Effector memory CD4-positive, alpha-beta T cell (primary cell): ENCODE measurements around the gene CCDC51.

Source experiments
- DNase-seq, 3 donors: peaks; one replicate each; pipeline ENCODE4 v3.0.0-alpha.2; 2020
- H3K27ac ChIP-seq: 2 replicates; pipeline ENCODE4 v1.7.0; 2013; ENCODE audit warnings: mild to moderate bottlenecking, low read length, moderate library complexity; ENCODE audit not compliant: insufficient read depth, poor library complexity, severe bottlenecking
- H3K27me3 ChIP-seq: replicated peaks from 2 replicates; pipeline ENCODE4 v1.7.0; 2013; ENCODE audit warnings: mild to moderate bottlenecking, low read length; ENCODE audit not compliant: insufficient read depth, control insufficient read depth, poor library complexity, severe bottlenecking
- H3K36me3 ChIP-seq: 2 replicates; pipeline ENCODE4 v1.7.0; 2013; ENCODE audit warnings: mild to moderate bottlenecking, low read length, moderate library complexity; ENCODE audit not compliant: control insufficient read depth, insufficient read depth
- H3K4me1 ChIP-seq: 2 replicates; pipeline ENCODE4 v1.7.0; 2013; ENCODE audit warnings: low read length, mild to moderate bottlenecking; ENCODE audit not compliant: control insufficient read depth, insufficient read depth, poor library complexity, severe bottlenecking
- H3K4me3 ChIP-seq: 2 replicates; pipeline ENCODE4 v1.7.0; 2013; ENCODE audit warnings: low read length, low read depth, mild to moderate bottlenecking; ENCODE audit not compliant: insufficient read depth, poor library complexity, severe bottlenecking
- H3K9me3 ChIP-seq: 2 replicates; pipeline ENCODE4 v1.7.0; 2013; ENCODE audit warnings: mild to moderate bottlenecking, low read length, moderate library complexity; ENCODE audit not compliant: control insufficient read depth

CCDC51 gene

DNA sequence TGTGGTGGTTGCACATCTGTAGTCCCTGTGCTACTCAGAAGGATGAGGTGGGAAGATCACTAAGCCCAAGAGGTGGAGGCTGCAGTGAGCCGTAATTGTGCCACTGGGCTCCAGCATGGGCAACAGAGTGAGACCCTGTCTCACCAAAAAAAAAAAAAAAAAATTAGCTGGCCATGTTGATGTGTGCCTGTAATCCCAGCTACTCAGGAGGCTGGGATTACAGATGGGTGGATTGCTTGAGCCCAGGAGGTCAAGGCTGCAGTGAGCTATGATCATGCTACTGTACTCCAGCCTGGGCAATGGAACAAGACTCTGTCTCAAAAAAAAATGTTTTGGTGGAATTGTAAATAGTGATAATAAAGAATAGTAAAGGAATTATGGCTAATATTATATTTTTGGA is 16.5 kb upstream of the CCDC51 start:
- no peak overlapping the region for H3K4me3 ChIP-seq
- H3K27ac ChIP-seq: no peak overlapping the region
- no peaks in the 10 kb centered on the region for H3K27me3 ChIP-seq
- H3K9me3 ChIP-seq: no peaks in the 10 kb centered on the region
- no peak for DNase-seq
- peaks cover 35% of the 10 kb centered on the region for H3K36me3 ChIP-seq
- H3K4me1 ChIP-seq: no peaks in the 10 kb centered on the region

DNA sequence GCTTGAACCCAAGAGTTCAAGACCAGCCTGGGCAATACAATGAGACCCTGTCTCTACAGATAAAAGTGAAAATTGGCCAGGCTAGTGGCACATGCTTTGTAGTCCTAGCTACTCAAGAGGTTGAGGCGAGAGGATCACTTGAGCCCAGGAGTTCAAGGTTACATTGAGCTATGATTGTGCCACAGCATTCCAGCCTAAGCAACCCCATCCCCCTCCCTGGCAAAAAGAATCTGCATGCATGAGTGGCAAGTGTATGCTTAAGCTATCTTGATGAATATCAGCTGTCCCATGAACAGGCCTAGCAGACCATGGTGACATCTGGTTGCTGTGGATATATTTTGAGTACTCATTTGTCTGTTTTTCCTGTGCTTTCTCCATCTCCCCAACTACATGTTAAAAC is 11.4 kb upstream of the CCDC51 start:
- Histone ChIP-seq H3K27ac (no peak overlapping the region), H3K9me3 (no peaks in the 10 kb centered on the region), H3K4me3 (no peak overlapping the region), H3K4me1 (peaks cover 8% of the 10 kb centered on the region), H3K27me3 (no peaks in the 10 kb centered on the region), H3K36me3 (peaks cover 11% of the 10 kb centered on the region)
- DNase-seq: no peak

DNA sequence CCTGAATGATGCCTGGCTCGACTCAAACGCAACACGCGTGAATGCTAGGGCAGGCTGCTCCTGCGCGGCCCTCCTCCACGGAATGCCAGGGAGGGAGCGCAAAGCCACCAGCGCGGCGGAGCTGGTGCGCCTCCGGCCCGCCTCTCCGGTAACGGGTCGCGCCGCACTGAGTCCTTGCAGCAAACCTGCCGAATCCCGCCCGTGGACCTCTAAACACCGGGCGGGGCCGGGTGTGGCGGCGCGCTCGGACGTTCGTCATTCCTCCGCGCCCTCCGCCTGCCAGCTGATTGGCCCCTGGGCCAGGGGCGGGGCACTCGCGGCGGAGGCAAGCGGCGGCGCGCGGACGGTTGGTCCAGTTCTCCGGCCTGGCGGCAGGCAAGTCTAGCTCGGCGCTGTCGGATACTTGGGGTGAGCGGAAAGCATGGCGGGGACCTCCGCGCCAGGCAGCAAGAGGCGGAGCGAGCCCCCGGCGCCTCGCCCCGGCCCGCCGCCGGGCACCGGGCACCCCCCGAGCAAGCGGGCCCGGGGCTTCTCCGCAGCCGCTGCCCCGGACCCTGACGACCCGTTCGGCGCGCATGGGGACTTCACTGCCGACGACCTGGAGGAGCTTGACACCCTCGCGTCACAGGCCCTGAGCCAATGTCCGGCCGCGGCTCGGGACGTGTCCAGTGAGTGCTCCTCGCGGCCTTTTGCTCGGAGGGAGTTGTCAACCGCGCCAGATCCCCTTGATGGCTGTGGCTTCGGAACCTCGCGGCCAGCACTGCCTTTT is 6.7 kb upstream of the CCDC51 start, which contains the start of gene ATRIP:
Gene ATRIP (plus strand): TSS at position 313 of the 769 bp plus-strand sequence. CDS start 109 bp downstream, at position 422.
- peaks cover 18% of the 10 kb centered on the region for H3K4me1 ChIP-seq

GRCh38 chr3:48446043-48446424 is 6.1 kb upstream of the CCDC51 start:
- peaks cover 12% of the 10 kb centered on the region for H3K36me3 ChIP-seq
- H3K27ac ChIP-seq: peak overlapping the region; percentile 71
- peaks cover 22% of the 10 kb centered on the region for H3K4me1 ChIP-seq
- peak overlapping the region; percentile 58 for H3K4me3 ChIP-seq
- H3K9me3 ChIP-seq: no peaks in the 10 kb centered on the region
- DNase-seq: no peak
- no peaks in the 10 kb centered on the region for H3K27me3 ChIP-seq

More for the DNA sequence above, 6.7 kb upstream of the CCDC51 start, which contains the start of gene ATRIP:
- H3K9me3 ChIP-seq: no peaks in the 10 kb centered on the region
- DNase-seq: peak; percentile 78 to 87 (median 83)
- peak within 1 kb of the TSS; percentile 58 for H3K4me3 ChIP-seq
- H3K27ac ChIP-seq: peak within 1 kb of the TSS; percentile 71
- peaks cover 15% of the 10 kb centered on the region for H3K36me3 ChIP-seq
- no peaks in the 10 kb centered on the region for H3K27me3 ChIP-seq

- Histone ChIP-seq H3K4me3 (no peak overlapping the region), H3K36me3 (peaks cover 12% of the 10 kb centered on the region), H3K27ac (peak overlapping the region; percentile 71), H3K9me3 (no peaks in the 10 kb centered on the region), H3K27me3 (no peaks in the 10 kb centered on the region), H3K4me1 (peaks cover 22% of the 10 kb centered on the region)
- no peak for DNase-seq
Measured at GRCh38 chr3:48445277-48445882, 5.5 kb upstream of the CCDC51 start.

- Histone ChIP-seq H3K4me1 (peaks cover 15% of the 10 kb centered on the region), H3K9me3 (no peaks in the 10 kb centered on the region), H3K27ac (peak overlapping the region; percentile 92), H3K27me3 (no peaks in the 10 kb centered on the region), H3K36me3 (peaks cover 12% of the 10 kb centered on the region), H3K4me3 (no peak overlapping the region)
- no peak for DNase-seq
Measured at GRCh38 chr3:48441940-48442339, 2.0 kb upstream of the CCDC51 start.

- H3K27ac ChIP-seq: peak overlapping the region; percentile 92
- peak overlapping the region; percentile 84 for H3K4me3 ChIP-seq
- peaks cover 12% of the 10 kb centered on the region for H3K36me3 ChIP-seq
- no peaks in the 10 kb centered on the region for H3K9me3 ChIP-seq
- DNase-seq: peak in 1 of 3 donors; percentile 3
- H3K4me1 ChIP-seq: peaks cover 8% of the 10 kb centered on the region
- H3K27me3 ChIP-seq: no peaks in the 10 kb centered on the region
Measured at GRCh38 chr3:48440590-48440958, 655 bp upstream of the CCDC51 start.

DNA sequence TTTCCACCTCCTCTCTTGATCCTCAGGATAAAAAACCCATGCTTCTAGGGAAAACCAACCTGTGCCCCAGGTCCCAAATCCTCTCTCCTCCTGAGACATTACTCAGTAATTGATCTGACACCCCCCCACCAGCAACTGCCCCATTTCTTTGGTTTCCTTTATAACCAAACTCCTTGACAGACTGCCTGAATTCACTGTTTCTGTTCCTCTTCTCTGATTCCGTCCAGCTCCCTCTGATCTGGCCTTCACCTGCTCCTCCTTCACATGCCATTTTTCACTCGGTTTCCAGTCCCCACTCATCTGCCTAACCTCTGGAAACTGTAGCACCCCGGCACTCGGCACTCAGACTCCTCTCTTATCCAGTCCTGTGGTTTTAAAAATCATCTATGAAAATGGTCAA is 2.1 kb downstream of the CCDC51 start:
- Histone ChIP-seq H3K4me1 (peaks cover 8% of the 10 kb centered on the region), H3K36me3 (peaks cover 8% of the 10 kb centered on the region), H3K27me3 (no peaks in the 10 kb centered on the region), H3K9me3 (no peaks in the 10 kb centered on the region), H3K4me3 (no peak overlapping the region), H3K27ac (no peak overlapping the region)
- DNase-seq: no peak

- Histone ChIP-seq H3K27me3 (no peaks in the 10 kb centered on the region), H3K4me3 (no peak overlapping the region), H3K9me3 (no peaks in the 10 kb centered on the region), H3K4me1 (peaks cover 6% of the 10 kb centered on the region), H3K27ac (no peak overlapping the region), H3K36me3 (peaks cover 4% of the 10 kb centered on the region)
- DNase-seq: no peak
Measured at GRCh38 chr3:48436855-48437254, 3.1 kb downstream of the CCDC51 start.

DNA sequence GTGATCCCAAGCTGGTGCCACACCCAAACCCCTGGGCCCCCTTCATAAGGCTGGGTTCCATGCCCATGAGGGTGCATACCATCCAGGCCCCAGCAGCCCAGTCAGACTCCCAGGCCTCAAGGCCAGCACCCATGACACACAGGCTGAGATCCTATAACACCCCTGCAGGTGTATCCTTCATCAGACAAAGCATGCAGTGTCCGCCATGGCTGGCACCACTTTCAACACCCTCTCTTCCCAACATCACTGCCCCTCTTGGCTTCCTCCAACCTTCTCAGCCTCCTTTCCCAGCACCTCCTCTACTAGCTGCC is 3.5 kb downstream of the CCDC51 start:
- Histone ChIP-seq H3K4me3 (no peak overlapping the region), H3K27me3 (no peaks in the 10 kb centered on the region), H3K4me1 (peaks cover 2% of the 10 kb centered on the region), H3K27ac (no peak overlapping the region), H3K36me3 (no peaks in the 10 kb centered on the region), H3K9me3 (no peaks in the 10 kb centered on the region)
- no peak for DNase-seq
